Transverse colon (tissue), 4 donors: ENCODE measurements around the gene SPTLC3. TPM values are rescaled to one million over a fixed set of nuclear protein-coding genes. Genes with fewer than 3 reads are reported as not detected.

Experiments used
- DNase-seq: peaks from one replicate; pipeline ENCODE4 v3.0.0-alpha.2; 2019
- H3K27ac ChIP-seq, 4 donors: fragments of 200-600 bp; sonication (generic); 2 replicates each; pipeline ENCODE4 v1.5.1; 2016 to 2018; ENCODE audit warnings: inconsistent platforms in 4 of 4
- H3K27me3 ChIP-seq: fragments of 200-600 bp; sonication (generic); 2 replicates; pipeline ENCODE4 v1.5.1; 2017; ENCODE audit warnings: inconsistent platforms
- H3K36me3 ChIP-seq, 4 donors: fragments of 200-600 bp; sonication (generic); 2 replicates each; pipeline ENCODE4 v1.5.1; 2017 to 2019; ENCODE audit warnings: inconsistent platforms in 4 of 4
- H3K4me1 ChIP-seq, 4 donors: fragments of 200-600 bp; sonication (generic); 2 replicates each; pipeline ENCODE4 v1.5.1; 2017 to 2020; ENCODE audit warnings: inconsistent platforms in 4 of 4
- H3K4me3 ChIP-seq, 4 donors: fragments of 200-600 bp; sonication (generic); 1 replicate in 1 of 4; 2 replicates in 3 of 4; pipeline versions ENCODE4 v1.5.1 to v1.6.1; 2017 to 2019; ENCODE audit warnings: inconsistent platforms in 4 of 4
- H3K9me3 ChIP-seq, 2 donors: fragments of 200-600 bp; sonication (generic); 2 replicates each; pipeline ENCODE4 v1.5.1; 2017 to 2019; ENCODE audit warnings: inconsistent platforms in 2 of 2
- CTCF ChIP-seq, 5 experiments: fragments of 200-600 bp in 3 of 5; fragments of 450-650 bp in 2 of 5; sonication (generic) in 3 of 5; IDR thresholded peaks; 1 replicate in 2 of 5; 2 replicates in 3 of 5; pipeline ENCODE4 v1.5.1; 2016 to 2017; ENCODE audit warnings: antibody characterized with exemption in 5 of 5, inconsistent platforms in 3 of 5, mild to moderate bottlenecking in 2 of 5, moderate library complexity in 1 of 5
- EP300 ChIP-seq: sonication (generic); formaldehyde crosslinking; IDR thresholded peaks from one replicate; pipeline ENCODE4 v1.6.1; 2017; ENCODE audit warnings: antibody characterized with exemption, low read depth
- POLR2A ChIP-seq: fragments of 450-650 bp; IDR thresholded peaks from one replicate; pipeline ENCODE4 v1.6.1; 2016; ENCODE audit warnings: antibody characterized with exemption, mild to moderate bottlenecking, moderate library complexity
- POLR2AphosphoS5 ChIP-seq, 3 donors: sonication (generic); formaldehyde crosslinking; IDR thresholded peaks; one replicate each; pipeline ENCODE4 v1.6.1; 2016; ENCODE audit warnings: antibody characterized with exemption in 3 of 3
- WGBS, 2 donors: methylation state at CpG; one replicate each; pipeline ENCODE4 v1.1.5; 2018; ENCODE audit warnings: low coverage in 1 of 2; 5-methylcytosine and 5-hydroxymethylcytosine counted together
- in situ Hi-C, 4 donors: fragments of 200-750 bp; cut with MboI; loops; one replicate each; pipeline versions ENCODE4 v1.15.0 to v1.15.1; 2017; ENCODE audit warnings: low sequenced_read_pairs in 3 of 4, low pct_ligation_motif_present in 1 of 4, low pct_unique_long_range_greater_than_20kb in 1 of 4
- intact Hi-C: fragments of 100-400 bp; cut with DNase I; formaldehyde crosslinking; loops from one replicate; pipeline ENCODE4 v1.15.1; 2023; ENCODE audit warnings: low total_unique reads
- total RNA-seq, 4 donors: library from RNA; depleted of rRNA; stranded (reverse); fragments of >200 nt; gene quantifications; one replicate each; pipeline ENCODE4 v1.1.0, GENCODE V29; 2016

SPTLC3 gene
- total RNA-seq, 4 donors from 2014 or later, result 2.6 to 11.6 (median 8.8) TPM

DNA sequence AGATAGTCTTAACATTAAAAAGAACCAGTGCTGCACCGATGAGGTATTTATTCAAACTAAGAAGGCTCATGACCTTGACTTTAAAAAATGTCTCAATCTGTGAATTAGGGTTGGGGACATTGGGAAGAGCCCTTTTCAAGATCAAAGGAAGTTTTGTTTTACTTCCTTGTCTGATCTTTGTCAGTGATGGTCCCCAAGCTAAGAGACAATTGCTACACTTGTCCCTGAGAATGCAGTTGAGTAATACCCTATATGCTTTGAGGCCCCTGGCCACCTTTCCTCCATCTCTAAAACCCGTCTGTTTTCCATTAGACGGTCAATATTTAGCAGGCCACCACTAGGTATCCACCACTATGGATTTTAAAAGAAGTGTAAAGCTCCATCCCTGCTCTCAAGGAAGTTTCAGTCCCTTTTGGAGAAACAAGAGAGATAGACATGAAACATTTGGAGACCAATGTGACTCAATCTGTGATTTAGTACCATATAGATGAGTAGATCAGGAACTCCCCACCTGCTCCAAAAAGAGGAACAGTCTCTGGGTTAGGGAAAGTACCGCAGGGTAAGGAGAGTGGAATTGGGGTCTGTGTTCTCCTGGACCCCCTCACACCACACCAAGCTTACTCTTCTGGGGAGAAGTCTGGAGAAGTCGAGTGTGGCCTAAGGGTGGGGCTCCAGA lies 113.2 kb downstream of the SPTLC3 start:
- H3K4me3 ChIP-seq, result no peak overlapping the region
- H3K9me3 ChIP-seq, result no peaks in the 10 kb centered on the region
- no peaks in the 10 kb centered on the region for H3K4me1 ChIP-seq
- 83 to 86% methylated on average over 3 to 5 of the region's 5 CpGs for WGBS, 2 donors
- no peak for TF ChIP-seq POLR2A
- TF ChIP-seq CTCF (IDR thresholded peaks at IDR 0.05), result no peak
- TF ChIP-seq POLR2AphosphoS5 (IDR thresholded peaks at IDR 0.05), result no peak
- TF ChIP-seq EP300, result no peak
- no peaks in the 10 kb centered on the region for H3K27me3 ChIP-seq
- no peak overlapping the region for H3K27ac ChIP-seq
- H3K36me3 ChIP-seq, result no peaks in the 10 kb centered on the region
- in situ Hi-C loops (loop anchor here (25.0 kb wide), 3 partner anchors 415 to 640 kb away; no protein-coding TSS in a partner anchor), intact Hi-C loops (loop anchor here (5.0 to 10.0 kb wide), 2 partner anchors 425 to 643 kb away; no protein-coding TSS in a partner anchor)
- no peak for DNase-seq

DNA sequence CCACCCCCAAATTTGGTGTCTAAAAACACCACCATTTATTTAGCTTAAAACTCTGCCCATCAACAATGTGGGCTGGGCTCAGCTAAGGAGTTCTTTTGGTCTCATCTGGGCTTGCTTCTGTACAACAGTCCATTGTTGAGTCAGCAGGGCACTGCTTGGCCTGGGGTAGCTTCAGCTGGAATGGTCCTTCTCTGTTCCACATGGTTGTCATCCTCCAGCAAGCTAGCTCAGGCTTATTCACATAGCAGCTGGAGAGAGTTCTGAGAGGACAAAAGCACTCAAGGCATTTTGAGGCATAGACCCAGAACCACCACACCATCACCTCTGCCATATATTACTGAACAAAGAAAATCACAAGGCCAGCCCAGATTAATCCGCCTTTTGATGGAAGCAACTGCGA lies 116.7 kb downstream of the SPTLC3 start:
- Histone ChIP-seq H3K4me1 (no peaks in the 10 kb centered on the region), H3K27ac (no peak overlapping the region), H3K36me3 (no peaks in the 10 kb centered on the region), H3K27me3 (no peaks in the 10 kb centered on the region), H3K4me3 (no peak overlapping the region), H3K9me3 (no peaks in the 10 kb centered on the region)
- DNase-seq, result no peak
- TF ChIP-seq POLR2A (no peak), POLR2AphosphoS5 (IDR thresholded peaks at IDR 0.05) (no peak), EP300 (no peak), CTCF (IDR thresholded peaks at IDR 0.05) (no peak)
- 92 to 96% methylated on average over 2 of the region's 2 CpGs for WGBS, 2 donors
- intact Hi-C loops (loop anchor here (10.0 kb wide), 1 partner anchor 639 kb away; no protein-coding TSS in a partner anchor), in situ Hi-C loops (loop anchor here in 1 of 4 donors (25.0 kb wide), 1 partner anchor 112 kb away; no protein-coding TSS in a partner anchor)

GRCh38 chr20:13128173-13128572 lies 119.4 kb downstream of the SPTLC3 start:
- no peaks in the 10 kb centered on the region for H3K27me3 ChIP-seq
- 92 to 100% methylated on average over 1 of the region's 1 CpG for WGBS, 2 donors
- no peaks in the 10 kb centered on the region for H3K36me3 ChIP-seq
- no peaks in the 10 kb centered on the region for H3K9me3 ChIP-seq
- TF ChIP-seq POLR2AphosphoS5 (IDR thresholded peaks at IDR 0.05) (no peak), POLR2A (no peak), EP300 (no peak), CTCF (IDR thresholded peaks at IDR 0.05) (no peak)
- no peaks in the 10 kb centered on the region for H3K4me1 ChIP-seq
- no peak overlapping the region for H3K27ac ChIP-seq
- intact Hi-C loops (loop anchor here (10.0 kb wide), 1 partner anchor 637 kb away; no protein-coding TSS in a partner anchor), in situ Hi-C loops (loop anchor here in 1 of 4 donors (25.0 kb wide), 1 partner anchor 109 kb away; no protein-coding TSS in a partner anchor)
- no peak overlapping the region for H3K4me3 ChIP-seq
- DNase-seq, result no peak

GRCh38 chr20:13130061-13130706 lies 121.4 kb downstream of the SPTLC3 start:
- Histone ChIP-seq H3K27ac (no peak overlapping the region), H3K36me3 (no peaks in the 10 kb centered on the region), H3K4me3 (no peak overlapping the region), H3K9me3 (no peaks in the 10 kb centered on the region), H3K27me3 (no peaks in the 10 kb centered on the region), H3K4me1 (no peaks in the 10 kb centered on the region)
- intact Hi-C loops (no loop called here), in situ Hi-C loops (loop anchor here in 1 of 4 donors (25.0 kb wide), 1 partner anchor 107 kb away; no protein-coding TSS in a partner anchor)
- DNase-seq, result no peak
- no peak for TF ChIP-seq POLR2AphosphoS5 (IDR thresholded peaks at IDR 0.05)
- TF ChIP-seq EP300, result no peak
- no peak for TF ChIP-seq CTCF (IDR thresholded peaks at IDR 0.05)
- TF ChIP-seq POLR2A, result no peak
- 60 to 75% methylated on average over 1 to 3 of the region's 3 CpGs for WGBS, 2 donors
